MM.1S (cell line): ENCODE data around the gene OBP2B.

Source experiments
- DNase-seq: peaks from one replicate; pipeline ENCODE4 v3.0.0-alpha.2; 2015
- H2AFZ ChIP-seq: fragments of 300-600 bp; sonication (generic); 2 replicates; pipeline ENCODE4 v1.6.0; 2016; ENCODE audit warnings: antibody characterized with exemption, low read length
- H3F3A ChIP-seq: fragments of 300-600 bp; sonication (generic); 2 replicates; pipeline ENCODE4 v1.6.1; 2016; ENCODE audit warnings: mild to moderate bottlenecking, antibody characterized with exemption, low read length, moderate library complexity, mixed read lengths; ENCODE audit not compliant: insufficient read depth
- H3K27ac ChIP-seq: fragments of 300-600 bp; sonication (generic); 2 replicates; pipeline ENCODE4 v1.5.1; 2016; ENCODE audit warnings: mild to moderate bottlenecking, low read length
- H3K27me3 ChIP-seq: fragments of 300-600 bp; sonication (generic); replicated peaks from 2 replicates; pipeline ENCODE4 v1.6.0; 2016; ENCODE audit warnings: low read length; ENCODE audit not compliant: insufficient read depth
- H3K36me3 ChIP-seq: fragments of 300-600 bp; sonication (generic); replicated peaks from 2 replicates; pipeline ENCODE4 v1.6.1; 2016; ENCODE audit warnings: mild to moderate bottlenecking, low read length, mixed read lengths; ENCODE audit not compliant: insufficient read depth
- H3K4me1 ChIP-seq: fragments of 300-600 bp; sonication (generic); 2 replicates; pipeline ENCODE4 v1.6.1; 2016; ENCODE audit warnings: low read length, mixed read lengths
- H3K4me2 ChIP-seq: fragments of 300-600 bp; sonication (generic); 2 replicates; pipeline ENCODE4 v1.6.0; 2016; ENCODE audit warnings: low read depth, low read length
- H3K4me3 ChIP-seq: fragments of 300-600 bp; sonication (generic); 2 replicates; pipeline ENCODE4 v1.5.1; 2016; ENCODE audit warnings: low read length, mixed read lengths
- H3K79me2 ChIP-seq: fragments of 300-600 bp; sonication (generic); 2 replicates; pipeline ENCODE4 v1.6.1; 2016; ENCODE audit warnings: mixed run types, low read length, mixed read lengths
- H3K9ac ChIP-seq: fragments of 300-600 bp; sonication (generic); 2 replicates; pipeline ENCODE4 v1.6.1; 2016; ENCODE audit warnings: low read length, mixed read lengths
- H3K9me2 ChIP-seq: fragments of 300-600 bp; sonication (generic); replicated peaks from 2 replicates; pipeline ENCODE4 v1.6.1; 2016; ENCODE audit warnings: mild to moderate bottlenecking, low read length, mixed read lengths; ENCODE audit not compliant: insufficient read depth
- H3K9me3 ChIP-seq: fragments of 300-600 bp; sonication (generic); replicated peaks from 2 replicates; pipeline ENCODE4 v1.6.1; 2016; ENCODE audit warnings: mild to moderate bottlenecking, low read length, mixed read lengths; ENCODE audit not compliant: insufficient read depth
- H4K20me1 ChIP-seq: fragments of 300-600 bp; sonication (generic); 2 replicates; pipeline ENCODE4 v1.6.1; 2016; ENCODE audit warnings: mild to moderate bottlenecking, low read length, moderate library complexity, mixed read lengths; ENCODE audit not compliant: insufficient read depth
- CTCF ChIP-seq: fragments of 300-600 bp; sonication (generic); IDR thresholded peaks from 2 replicates; pipeline ENCODE4 v1.5.1; 2016; ENCODE audit warnings: antibody characterized with exemption, low read length, mixed read lengths
- EZH2 ChIP-seq: fragments of 300-600 bp; sonication (generic); optimal IDR thresholded peaks from 2 replicates; pipeline ENCODE3; 2017; ENCODE audit warnings: low read depth, mild to moderate bottlenecking, antibody characterized with exemption, low read length, mixed read lengths
- EZH2phosphoT487 ChIP-seq: fragments of 300-600 bp; sonication (generic); IDR thresholded peaks from 2 replicates; pipeline ENCODE4 v1.6.1; 2018; ENCODE audit warnings: antibody characterized with exemption, low read length

The OBP2B gene

GRCh38 chr9:133188006-133188842 is 20.8 kb downstream of the OBP2B start:
- Histone ChIP-seq H3K4me1 (no peaks in the 10 kb centered on the region), H3K9ac (no peak overlapping the region), H3F3A (no peaks in the 10 kb centered on the region), H3K27me3 (peaks cover 78% of the 10 kb centered on the region), H3K79me2 (no peaks in the 10 kb centered on the region), H3K9me2 (no peaks in the 10 kb centered on the region), H3K9me3 (no peaks in the 10 kb centered on the region), H2AFZ (no peak overlapping the region), H3K36me3 (no peaks in the 10 kb centered on the region), H3K27ac (no peak overlapping the region), H3K4me3 (no peak overlapping the region), H4K20me1 (no peaks in the 10 kb centered on the region), H3K4me2 (no peak overlapping the region)
- TF ChIP-seq CTCF (no peak; the same call in 1 of the 2 replicates), EZH2phosphoT487 (no peak), EZH2 (no peak)
- DNase-seq, result peak; percentile 29

DNA sequence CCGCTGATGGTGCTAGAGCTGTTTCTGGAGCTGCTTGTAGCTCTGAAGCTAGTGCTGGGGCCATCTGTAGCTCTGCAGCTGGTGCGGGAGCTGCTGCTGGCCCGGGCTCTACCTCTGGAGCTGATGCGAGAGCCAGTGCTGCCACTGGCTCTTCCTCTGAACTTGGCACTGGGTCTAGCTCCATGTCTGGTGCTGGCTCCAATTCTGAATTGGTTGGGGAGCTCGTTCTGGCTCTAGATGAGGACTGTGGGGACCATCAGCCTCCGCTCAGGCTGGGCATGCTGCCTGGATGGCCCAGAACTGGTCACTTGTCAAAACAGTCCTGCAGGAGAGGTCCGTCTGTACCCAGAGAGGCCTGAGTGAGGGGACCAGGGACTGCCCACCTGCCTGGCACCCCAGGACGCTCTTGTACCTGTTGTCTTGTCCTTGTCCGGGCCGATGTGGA is 21.5 kb downstream of the OBP2B start:
- H4K20me1 ChIP-seq, result no peaks in the 10 kb centered on the region
- no peak overlapping the region for H2AFZ ChIP-seq
- H3K9ac ChIP-seq, result no peak overlapping the region
- H3K4me3 ChIP-seq, result no peak overlapping the region
- no peak overlapping the region for H3K4me2 ChIP-seq
- H3K79me2 ChIP-seq, result no peaks in the 10 kb centered on the region
- no peaks in the 10 kb centered on the region for H3F3A ChIP-seq
- no peaks in the 10 kb centered on the region for H3K36me3 ChIP-seq
- DNase-seq, result no peak
- H3K4me1 ChIP-seq, result no peaks in the 10 kb centered on the region
- H3K9me3 ChIP-seq, result no peaks in the 10 kb centered on the region
- TF ChIP-seq EZH2phosphoT487 (no peak), CTCF (no peak), EZH2 (no peak)
- peaks cover 78% of the 10 kb centered on the region for H3K27me3 ChIP-seq
- no peak overlapping the region for H3K27ac ChIP-seq
- H3K9me2 ChIP-seq, result no peaks in the 10 kb centered on the region

GRCh38 chr9:133186736-133187135 is 22.3 kb downstream of the OBP2B start:
- no peak overlapping the region for H2AFZ ChIP-seq
- H3K9me3 ChIP-seq, result no peaks in the 10 kb centered on the region
- H3K4me3 ChIP-seq, result no peak overlapping the region
- DNase-seq, result no peak
- H3K27ac ChIP-seq, result no peak overlapping the region
- H3K9ac ChIP-seq, result no peak overlapping the region
- H3K79me2 ChIP-seq, result no peaks in the 10 kb centered on the region
- no peak overlapping the region for H3K4me2 ChIP-seq
- H4K20me1 ChIP-seq, result no peaks in the 10 kb centered on the region
- H3K4me1 ChIP-seq, result no peaks in the 10 kb centered on the region
- TF ChIP-seq EZH2phosphoT487 (no peak), EZH2 (no peak), CTCF (no peak)
- no peaks in the 10 kb centered on the region for H3K9me2 ChIP-seq
- peaks cover 78% of the 10 kb centered on the region for H3K27me3 ChIP-seq
- H3K36me3 ChIP-seq, result no peaks in the 10 kb centered on the region
- no peaks in the 10 kb centered on the region for H3F3A ChIP-seq
